HG02763 (cell line): ENCODE results near the gene FAM3C.
A peak's percentile ranks its signal among the peaks of the same experiment; 100 is the strongest.

ENCODE experiments used
- ATAC-seq: cut with Tn5 transposase; IDR thresholded peaks from one replicate; pipeline ENCODE4 v1.9.1; 2021; ENCODE audit warnings: mild to moderate bottlenecking, moderate library complexity; ENCODE audit not compliant: unreplicated experiment

Gene FAM3C

DNA sequence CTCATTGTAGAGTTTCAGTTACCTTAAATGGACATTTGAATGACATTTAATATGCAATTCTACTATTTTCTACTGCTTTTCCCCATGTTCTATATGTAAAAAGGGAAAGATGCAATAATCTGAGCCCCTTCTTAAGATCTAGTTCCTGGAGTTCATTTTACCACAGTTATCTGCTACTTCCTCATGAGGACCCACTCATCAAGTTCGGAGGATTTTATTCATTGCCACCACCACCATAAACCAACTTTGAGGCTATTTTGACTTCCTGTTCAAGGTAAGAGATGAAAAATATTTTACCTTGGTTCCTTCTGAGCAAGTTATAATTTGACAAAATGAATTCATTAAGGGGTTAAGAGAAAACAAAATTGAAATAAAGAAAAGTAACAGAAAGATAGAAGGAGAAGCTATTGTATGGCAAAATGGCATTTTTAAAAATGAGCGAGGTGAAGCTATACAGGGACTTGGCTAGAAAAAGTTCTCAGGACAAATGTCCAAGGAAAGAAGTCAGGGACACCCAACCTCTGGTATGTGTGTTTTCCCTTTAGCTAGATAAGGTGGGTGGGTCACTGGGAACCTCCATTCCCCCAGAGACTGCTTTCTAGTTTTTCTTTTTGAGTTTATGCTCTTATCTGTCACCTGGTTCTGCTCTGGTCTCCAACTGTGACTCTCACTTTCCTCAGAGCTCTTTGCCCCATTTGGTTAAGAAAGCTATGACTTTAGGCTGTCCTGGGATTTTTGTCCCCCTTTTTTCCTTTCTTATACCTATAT, 14.9 kb upstream of the FAM3C start:
- ATAC-seq: no peak

DNA sequence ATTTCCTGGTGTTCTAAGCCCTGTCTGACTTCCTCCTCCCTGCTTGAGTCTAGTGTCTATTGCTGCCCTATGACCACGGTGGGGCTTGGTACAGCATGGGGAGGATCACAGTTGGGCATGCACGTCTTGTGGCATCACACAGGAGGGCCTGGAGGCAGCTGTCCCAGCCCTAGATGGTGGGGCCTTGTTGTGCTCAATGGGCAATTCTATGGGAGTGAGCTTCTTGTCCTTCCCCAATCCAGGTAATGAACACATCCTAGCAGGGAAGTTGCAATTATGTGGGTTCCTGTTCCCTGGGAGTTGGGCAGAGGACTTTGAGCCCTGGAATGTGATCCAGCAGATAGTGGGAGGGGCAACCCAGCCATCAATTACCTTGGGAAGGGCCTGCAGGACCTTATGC, 10.8 kb upstream of the FAM3C start:
- no peak for ATAC-seq

DNA sequence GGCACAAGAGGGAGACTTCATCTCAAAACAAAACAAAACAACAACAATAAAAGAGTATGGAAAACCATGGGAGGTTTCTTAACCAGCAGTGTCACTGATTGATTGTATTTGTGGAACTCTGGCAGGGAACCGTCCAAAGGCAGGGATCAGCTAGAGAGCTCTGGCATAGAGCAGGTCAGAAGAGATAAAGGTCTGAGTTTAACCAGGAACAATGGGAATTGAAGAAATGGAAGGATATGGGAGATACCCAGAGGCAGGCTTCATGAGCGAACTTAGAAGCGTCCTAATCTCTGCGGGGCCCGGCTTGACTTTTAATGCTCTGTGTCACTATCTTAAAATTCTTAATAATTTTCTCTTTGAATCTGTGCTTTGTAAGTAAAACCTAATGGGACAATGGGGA, 10.4 kb upstream of the FAM3C start:
- ATAC-seq: no peak

DNA sequence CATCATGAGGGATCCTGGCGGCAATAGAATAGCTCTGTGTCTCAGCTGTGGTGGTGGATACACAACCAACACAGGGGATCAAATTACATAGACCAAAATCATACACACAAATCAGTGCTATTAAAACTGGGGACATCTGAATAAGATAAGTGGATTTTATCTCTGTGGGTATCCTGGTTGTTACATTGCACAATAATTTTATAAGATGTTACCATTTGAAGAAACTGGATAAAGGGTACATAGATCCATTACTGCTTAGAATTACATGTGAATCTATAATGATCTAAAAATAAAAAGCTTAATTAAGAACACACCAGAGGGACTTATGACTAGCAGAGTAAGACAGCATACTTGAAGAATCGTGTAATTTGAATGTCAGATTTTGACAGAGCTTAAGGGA, 8.2 kb upstream of the FAM3C start:
- ATAC-seq: no peak

DNA sequence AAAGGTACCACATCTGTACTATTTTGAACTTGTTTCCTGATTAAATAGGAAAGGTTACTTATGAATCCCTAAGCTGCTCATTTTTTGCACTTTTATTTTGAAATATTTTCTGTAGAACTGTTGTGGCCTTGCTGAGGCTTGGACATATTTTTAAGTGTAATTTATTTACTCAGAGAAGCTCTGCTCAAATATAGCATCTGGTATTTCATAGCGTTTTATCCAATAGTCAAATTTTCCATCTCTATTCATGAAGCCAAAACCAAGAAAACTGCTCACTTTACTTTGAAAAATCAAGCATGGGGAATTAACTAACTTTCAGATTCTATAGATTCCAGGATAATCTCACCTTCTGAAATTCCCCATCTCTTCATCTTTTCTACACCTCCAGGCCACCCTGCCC, 6.6 kb upstream of the FAM3C start:
- ATAC-seq: no peak

DNA sequence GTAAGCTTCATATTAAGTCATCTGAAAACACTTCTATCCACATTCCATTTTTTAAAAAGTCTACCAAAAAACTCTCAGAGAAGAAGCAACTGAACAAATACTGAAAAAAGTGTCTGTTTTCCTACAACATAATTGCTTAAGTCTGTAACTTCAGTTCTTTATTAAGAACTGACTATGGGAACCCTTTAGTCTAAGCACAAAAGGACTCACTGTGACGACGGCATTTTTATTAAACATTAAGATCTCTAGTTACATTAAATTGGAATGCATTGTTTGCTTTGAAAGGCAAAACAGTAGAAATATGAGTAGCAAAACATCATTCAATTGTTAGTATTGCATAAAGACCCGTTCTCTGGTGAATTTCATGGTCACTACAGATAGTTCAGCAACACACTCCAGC, 5.8 kb upstream of the FAM3C start:
- no peak for ATAC-seq

DNA sequence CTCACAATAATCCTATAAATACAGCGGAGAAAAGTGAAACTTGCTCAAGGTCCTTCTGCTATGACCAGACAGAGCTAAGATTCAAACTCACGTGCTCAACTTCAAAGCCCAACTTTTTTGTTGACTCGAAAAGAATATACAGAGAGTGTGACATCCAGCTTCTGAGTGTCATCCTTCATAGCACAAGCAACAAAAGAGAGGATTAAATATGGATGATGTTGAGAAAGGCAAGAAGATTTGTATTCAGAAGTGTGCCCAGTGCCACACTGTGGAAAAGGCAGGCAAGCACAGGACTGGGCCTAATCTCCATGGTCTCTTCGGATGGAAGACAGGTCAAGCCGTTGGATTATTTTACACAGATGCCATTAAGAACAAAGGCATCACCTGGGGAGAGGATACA, 2.1 kb upstream of the FAM3C start:
- no peak for ATAC-seq

DNA sequence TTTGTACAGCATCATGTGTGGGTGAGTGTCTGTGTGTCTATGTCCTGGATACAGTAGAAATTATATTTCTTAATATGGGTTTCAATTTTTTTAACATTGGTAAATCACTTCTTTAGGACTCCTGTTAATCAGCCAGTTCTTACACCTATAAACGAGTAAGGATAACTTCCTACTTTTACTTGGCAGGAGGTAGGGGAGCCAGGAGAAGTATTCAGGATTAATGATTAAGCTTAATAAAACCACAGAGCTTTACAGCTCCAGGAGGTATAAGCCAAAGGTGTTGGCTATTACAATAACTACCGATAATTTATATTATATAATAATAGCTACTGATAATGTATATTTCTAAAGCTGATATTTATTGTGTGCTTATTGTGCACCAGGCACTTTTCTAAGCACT, 1.7 kb upstream of the FAM3C start:
- no peak for ATAC-seq

DNA sequence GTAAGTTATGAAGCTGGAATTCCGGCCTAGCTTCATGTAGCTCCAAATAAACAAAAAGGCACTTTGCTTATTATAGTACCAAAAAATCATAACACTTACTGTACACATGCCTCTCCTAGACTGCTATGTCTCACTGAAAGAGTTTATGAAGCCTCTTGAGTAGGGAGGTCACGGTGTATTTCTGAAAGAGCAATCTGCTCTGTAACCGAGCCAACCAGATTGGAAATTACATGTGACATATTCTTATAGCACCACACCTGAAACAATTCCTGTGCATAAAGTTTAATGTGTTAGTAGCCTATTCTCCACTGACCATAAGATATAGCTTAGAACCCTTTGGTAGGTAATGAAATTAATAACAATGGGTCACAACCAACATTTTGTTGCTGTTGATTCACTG, 1.3 kb upstream of the FAM3C start:
- ATAC-seq: no peak

DNA sequence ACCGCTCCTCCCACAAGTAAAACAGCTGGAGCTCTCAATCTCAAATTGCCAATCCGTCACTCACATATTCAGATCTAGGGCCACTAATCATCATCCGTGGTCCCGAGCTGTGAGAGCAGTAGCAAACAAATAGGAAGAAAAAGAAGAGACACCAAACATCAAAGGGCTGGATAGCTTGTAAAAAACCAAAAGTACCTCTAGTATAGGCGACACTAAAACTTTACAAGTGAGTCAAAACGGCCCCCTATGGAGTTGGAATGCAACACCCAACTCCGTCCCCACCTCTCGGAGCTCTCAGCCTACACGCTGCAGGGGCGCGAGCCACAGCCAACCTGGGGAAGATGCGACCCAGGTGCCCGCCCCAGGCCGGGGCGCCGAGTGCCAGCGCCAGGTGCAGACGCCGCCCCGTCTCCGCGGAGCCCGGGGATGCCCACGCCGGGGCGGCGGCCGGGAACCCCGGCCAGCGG, 581 bp downstream of the FAM3C start:
- ATAC-seq: peak; percentile 32

DNA sequence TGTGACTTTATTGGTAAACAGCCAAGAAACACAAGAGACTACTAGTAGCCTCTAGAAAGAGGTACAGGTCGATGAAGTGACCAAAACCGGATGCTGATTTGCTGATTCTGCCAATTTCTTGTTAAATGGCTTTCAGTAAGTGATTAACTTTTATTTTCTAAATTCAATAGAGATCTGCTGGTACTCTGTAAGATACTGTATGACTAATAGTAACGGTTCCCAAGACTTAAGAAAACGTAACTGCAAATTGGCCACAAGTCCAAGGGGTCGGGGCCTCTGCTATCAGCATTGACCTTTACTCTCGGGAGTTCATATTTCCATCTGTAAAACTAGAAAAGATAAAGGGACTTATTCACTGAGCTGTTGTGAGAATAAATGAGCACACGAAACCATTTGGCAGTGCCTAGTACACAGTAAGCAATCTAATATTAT, 1.4 kb downstream of the FAM3C start:
- no peak for ATAC-seq

DNA sequence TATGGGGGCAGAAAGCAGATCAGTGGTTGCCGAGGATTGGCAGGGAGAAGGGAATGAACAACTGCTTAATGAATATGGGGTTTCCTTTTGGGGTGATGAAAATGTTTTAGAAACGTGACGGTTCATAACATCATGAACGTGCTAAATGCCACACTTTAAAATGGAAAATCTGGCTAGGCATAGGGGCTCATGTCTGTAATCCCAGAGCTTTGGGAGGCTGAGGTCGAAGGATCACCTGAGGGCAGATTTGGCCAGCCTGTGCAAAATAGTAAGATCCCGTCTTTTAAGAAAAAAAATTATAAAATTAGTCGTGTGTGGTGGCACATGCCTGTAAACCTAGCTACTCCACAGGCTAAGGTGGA, 3.1 kb downstream of the FAM3C start:
- ATAC-seq: no peak

DNA sequence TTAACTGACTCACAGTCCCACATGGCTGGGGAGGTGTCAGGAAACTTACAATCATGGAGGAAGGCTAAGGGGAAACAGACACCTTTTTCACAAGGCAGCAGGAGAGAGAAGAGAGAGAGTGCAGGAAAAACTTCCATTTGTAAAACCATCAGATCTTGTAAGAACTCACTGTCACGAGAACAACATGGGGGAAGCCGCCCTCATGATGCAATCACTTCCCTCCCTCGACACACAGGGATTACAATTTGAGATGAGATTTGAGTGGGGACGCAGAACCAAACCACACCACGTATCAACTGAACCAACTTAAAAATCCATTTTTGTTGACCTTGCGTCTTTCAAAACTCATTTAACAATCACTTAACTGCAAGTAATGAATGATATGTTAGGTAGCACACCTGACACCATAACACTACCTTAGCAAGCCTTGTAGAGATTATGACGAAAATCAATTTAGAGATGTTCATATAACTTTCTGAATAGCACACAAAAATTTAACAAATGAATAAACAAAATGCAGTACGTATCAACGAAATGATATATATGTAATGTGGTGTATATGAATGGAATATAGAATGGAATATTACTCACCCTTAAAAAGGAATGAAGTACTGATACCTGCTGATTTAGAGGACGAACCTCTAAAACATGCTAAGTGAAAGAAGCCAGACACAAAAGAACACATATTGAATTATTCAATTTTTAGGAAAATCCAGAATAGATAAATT, 3.7 kb downstream of the FAM3C start:
- no peak for ATAC-seq

DNA sequence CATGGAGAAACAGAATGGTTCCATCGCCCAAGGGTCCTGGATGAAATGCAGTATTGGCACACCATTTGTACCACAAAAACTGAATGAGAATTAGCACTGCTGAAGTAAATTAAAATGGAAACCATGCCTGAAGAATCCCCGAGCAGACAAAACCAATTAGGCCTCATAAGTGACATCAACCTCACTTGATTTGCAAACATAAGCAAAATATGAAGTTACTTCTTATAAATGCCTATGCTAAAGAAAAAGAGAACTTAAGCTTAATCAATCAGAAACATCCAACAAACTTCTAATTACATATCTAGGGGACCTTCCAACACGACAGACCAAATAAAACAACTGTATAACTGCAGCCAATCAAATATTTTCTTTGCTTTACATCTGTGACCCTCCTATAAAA, 4.4 kb downstream of the FAM3C start:
- ATAC-seq: no peak

DNA sequence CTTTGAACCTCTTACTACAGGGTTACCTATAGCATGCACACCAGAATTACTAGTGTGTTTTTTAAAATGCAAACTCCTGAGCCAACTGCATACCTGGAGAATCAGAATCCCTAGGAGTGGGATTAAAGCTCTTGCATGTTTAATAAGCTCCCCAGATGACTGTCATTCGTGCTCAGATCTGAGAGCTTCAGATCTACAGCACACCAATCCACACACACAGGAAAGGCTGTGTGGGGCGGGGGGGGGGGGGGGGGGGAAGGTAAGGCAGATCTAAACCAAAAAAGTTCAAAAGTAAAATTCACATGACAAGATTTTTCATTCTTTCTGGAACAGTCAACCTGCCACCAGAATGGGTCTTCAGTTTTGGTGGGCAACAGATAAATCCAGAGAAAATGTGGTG, 5.5 kb downstream of the FAM3C start:
- no peak for ATAC-seq

DNA sequence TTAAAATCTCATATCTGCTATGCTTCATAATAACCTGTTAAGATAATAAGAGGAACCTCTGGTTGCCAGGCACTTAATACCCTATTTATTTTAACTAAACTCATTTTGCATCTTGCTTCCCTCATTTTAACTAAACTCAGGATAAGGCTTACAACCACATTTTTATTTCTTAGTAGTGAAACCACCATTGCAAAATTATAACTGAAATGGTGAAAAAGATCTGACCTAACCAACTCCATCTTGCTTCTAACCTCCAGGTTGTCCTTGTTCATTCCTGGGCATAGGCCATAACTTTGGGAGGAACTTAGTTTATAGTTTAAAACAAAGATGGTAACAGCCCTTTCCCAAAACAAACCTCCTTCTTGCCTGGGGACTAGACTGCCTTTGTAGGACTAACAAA, 6.0 kb downstream of the FAM3C start:
- no peak for ATAC-seq

DNA sequence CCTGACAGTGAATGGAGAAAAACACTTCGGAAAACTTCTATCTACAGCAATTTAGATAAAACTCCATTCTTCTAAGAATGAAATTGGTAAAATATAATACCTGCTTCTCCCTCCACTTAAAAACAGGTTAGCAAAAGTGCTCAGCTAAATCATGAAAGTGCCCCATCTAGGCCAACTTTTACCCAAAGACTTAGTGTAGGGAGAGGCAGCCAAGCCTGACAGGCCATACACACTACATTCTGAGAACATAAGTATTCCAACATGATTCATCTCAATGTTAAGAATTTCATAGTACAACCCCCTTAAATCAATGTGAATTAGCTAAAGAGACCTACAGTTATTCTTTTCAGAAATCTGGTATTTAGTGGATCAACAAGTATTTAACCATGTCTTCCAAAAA, 7.2 kb downstream of the FAM3C start:
- no peak for ATAC-seq

DNA sequence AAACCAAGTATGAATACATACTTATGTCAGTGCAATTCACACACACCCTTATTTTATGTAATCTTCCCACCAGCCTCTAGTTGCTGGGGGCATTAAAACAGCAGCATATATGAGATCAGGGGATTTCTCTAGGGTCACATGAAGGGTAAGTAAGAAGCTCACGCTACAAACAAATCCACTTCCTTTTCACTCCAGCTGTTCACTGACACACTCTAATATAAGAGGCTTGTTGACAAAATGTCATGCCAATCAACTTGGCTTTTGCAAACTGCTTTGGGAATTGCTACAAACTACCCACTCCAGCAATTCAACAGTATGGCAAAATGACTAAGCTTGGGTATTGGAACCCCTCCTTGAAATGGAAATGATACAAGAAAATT, 10.3 kb downstream of the FAM3C start:
- ATAC-seq: peak; percentile 95

DNA sequence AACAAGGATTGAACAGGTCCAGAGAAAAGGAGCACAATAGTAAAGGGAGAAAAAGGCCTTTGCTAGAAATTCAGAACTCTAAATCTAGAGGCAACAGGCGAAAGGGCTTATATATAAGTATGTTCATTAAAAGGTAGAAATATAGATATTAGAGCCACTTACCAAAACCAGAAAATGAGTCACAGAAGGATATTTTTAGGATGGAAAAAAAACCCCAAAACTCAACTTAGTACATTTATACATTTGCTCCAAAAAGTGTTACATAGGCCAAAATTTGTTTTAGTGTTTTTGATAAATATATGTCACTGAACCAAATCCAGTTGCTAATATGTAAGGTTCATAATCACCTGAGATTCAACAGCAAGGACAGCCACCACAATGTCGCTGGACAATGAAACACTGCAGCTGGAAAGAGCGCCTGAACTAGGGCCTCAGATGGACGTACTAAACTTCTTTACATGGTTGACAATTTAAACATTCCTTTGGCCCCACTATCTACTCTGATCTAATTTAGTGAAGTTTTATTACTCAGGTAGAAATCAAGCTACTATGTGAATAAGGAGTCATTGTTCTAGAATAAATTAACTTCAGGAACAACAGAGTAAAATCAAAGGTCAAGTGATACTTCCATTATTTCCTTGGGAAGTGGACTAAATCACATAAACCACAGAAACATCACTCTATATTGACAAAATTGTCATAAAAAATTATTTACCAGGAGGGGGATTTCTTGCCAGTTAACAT, 10.9 kb downstream of the FAM3C start:
- no peak for ATAC-seq

DNA sequence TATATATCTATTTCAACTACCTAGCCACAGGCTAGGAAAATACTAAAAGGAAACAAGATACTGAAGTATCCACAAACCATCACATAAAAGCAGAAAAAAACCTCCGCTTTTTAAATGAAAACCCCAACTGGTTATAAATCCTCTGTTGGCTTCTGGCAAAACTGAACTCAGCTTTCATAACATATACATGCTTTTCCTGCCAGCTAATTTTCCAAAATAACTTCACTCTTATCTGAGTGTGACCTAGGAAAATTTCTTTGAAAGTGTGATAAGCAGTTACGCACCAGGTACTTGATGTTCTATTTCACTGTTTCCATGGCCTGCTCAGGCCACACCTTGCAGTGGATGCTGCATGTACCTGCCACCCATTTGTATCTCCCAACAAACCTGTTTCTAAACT, 11.8 kb downstream of the FAM3C start:
- no peak for ATAC-seq

DNA sequence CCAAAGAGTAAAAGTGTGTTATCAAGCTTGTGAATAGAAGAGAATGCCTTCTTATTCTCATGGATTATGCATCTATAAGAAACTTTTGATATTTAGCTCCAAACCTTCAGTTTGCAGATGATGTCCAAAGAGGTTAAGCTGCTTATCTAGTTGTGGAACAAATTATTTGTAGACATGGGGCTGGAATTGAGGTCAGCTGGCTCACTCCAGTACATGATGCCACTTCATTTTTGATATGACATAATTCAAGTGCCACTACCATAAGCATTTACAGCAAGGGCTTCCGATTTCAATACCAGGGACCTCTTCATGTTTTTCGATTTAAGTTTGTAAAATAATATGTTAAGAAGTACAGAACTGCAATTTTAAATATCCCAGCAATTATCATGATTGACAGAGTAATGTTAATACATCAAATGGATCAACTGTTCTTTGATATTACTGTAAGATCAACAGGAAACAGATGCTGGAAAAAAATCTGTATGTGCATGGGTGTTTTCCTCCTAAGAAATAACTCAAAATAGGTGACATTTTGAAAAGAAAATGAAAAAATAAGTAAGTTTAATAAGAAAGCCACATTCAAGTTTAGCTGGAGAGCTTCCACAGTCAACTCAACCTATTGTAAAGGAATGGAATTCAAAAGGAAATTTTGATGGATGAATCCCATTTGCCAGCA, 12.7 kb downstream of the FAM3C start:
- no peak for ATAC-seq
